HG02798 (cell line): Measurements from ENCODE around the gene NT5DC3.

ENCODE experiments used
- ATAC-seq: cut with Tn5 transposase; IDR thresholded peaks from one replicate; pipeline ENCODE4 v1.9.1; 2021; ENCODE audit warnings: mild to moderate bottlenecking; ENCODE audit not compliant: unreplicated experiment, poor library complexity

Gene NT5DC3

DNA sequence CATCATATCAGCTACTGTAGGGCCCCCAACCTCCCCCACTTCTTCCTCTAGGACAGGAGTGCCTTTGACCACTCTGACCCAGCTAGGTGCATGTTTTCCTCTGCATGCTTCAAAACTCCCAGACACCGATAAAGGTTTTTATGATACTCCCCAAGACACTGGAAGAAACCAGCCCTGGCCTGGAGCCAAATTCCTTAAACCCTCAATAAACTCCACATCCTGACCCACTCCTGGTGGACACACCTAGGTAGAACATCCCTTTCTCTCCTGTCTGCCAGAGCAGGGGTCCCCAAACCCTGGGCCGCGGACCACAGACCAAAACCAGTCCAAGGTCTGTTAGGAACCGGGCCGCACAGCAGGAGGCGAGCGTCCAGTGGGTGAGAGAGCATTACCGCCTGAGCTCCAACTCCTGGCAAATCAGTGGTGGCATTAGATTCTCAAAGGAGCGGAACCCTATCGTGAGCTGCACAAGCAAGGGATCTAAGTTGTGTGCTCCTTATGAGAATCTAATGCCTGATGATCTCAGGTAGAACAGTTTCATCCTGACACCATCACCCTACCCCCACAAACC, 49.6 kb downstream of the NT5DC3 start:
- ATAC-seq: no peak

DNA sequence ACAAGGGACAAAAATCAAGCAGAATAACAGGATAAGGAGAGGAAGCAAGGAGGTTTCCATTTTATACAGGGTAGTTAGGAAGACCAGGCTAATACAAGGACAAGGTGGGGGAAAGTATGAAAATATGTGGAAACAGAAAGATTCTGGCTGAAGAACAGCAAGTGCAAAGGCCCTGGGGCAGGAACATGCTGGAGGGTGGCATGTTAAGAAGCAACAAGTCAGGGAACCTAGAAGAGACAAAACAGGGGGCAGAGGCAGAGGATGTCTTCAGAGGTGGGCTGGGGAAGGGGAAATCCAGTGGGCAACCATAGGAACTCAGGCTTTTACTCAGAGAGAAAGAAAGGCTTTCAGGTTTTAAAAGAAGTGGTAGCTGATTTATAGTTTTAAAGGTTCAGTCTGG, 54.8 kb downstream of the NT5DC3 start:
- no peak for ATAC-seq

DNA sequence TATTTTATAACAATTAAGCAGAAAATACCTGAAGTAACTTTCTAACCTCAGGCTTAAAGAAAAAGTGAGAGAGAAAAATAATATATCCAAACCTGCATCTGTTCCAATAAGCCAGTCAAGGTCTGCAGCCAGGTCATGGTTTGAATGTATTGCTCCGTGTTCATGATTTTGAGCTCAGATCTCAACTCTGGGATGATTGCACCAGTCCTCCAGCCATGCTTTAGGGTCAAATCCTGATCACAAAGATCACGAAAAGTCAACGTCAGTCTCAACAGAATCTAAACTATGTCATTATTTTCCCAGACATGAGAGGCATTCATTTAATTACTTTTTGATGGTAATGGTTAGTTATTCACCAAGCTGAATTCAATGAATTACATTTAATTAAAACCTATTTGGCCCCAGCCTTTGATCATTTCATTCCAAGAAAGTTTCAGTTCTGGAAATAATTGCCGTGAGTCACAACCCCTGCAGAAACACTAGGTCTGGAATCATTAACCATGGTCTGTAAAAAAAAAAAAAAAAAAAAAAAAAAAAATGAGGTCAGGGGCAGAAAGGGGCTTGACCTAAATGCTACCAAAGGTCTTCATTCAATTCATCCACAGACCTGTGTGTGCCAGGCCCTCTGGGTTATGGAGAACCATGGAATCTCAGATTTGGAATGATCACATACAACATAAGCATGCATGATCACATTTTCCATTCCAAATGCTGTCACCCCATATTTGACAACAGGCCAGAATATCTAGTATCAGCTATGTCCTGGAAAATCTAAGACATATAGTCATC, 55.6 kb downstream of the NT5DC3 start:
- ATAC-seq: no peak

DNA sequence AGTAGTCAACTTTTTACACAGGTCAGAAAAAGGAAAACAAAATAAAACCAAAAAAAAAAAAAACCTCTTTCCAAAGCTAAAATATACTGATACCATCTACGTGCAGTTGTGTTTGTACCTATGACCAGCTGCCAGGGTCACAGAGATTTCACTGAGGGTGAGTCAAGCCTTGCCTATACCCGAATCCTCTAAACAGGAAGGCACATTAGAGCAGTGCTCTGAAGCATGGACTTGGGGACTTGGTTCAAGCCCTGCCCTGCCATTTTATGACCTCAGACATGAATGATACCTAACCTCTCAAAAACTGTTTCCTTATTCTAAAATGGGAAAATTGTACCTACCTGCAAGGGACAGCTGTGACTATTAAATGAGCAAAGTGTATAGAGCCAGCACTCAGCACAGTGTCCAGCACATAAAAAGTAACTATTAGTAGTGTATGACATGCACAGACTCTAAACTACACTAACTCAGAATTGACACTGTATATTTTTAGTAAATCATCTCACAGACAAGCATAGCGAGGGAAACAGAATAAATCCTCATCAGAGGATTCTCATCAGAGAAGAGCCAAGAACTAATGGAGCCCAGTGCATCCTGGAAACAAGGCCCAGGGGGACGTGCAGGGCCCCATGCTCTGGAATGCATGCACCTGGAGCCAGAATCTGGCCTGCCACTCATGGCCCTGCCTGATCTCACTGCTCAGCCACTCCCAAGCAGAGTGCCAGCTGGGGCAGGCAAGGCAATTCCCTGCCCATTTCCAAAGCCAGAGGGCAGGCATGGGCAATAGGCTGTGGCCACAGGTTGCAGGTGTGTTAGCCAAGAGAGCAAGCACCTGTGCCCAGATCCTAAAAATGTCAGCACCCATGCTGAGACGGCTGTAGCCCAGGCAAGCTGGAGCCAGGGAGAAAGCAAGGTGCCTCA, 57.0 kb downstream of the NT5DC3 start:
- ATAC-seq: no peak

DNA sequence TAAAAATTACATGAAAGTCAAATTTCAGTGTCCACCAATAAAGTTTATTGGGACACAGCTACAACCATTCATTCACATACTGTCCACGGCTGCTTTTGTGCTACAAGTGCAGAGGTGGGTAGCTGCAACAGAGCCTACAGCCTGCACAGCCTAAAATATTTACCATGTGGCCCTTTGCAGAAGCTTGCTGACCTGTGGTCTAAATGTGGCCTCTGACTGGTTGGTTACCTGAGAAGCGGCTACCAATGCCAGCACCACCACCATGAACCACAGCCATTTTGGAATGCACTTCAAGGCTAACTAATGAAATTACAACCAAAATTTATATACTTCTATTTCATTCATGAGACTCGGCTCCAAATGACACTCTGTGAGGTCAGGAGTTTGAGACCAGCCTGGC, 58.6 kb downstream of the NT5DC3 start:
- no peak for ATAC-seq

DNA sequence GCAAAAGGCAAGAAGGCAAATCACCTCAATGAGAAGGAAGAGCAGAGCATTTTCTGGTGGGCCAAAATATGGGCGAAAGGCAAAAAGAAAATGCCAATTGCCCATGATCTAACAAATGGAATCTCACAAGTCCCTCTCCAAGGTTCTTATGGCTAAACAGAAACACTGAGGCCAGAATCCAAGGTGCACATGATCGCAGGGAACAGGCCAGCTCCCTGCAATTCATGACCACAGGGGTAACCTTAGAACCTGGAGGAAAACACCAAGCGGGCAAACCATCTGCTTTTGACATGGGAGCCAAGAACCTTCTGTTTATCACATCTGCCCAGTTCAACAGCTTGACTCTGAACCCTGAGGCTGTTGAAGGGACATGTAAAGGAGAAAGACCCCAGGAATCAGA, 60.0 kb downstream of the NT5DC3 start:
- no peak for ATAC-seq

DNA sequence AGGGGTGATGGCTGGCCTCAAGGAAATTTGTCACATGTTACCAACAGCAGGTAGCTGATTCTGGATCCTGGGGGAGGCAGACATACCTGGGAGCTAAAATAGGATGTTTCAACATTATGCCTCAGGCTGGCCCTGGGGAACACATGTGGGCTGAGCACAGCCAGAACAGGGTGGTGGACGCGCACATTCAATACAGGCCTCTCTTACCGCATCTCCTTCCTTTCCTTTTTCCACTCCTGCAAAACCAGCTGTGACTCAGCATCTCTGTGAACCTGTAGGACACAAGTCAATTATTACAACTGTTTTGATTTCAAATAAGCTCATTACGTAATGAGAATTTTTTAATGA, 61.0 kb downstream of the NT5DC3 start:
- ATAC-seq: no peak

DNA sequence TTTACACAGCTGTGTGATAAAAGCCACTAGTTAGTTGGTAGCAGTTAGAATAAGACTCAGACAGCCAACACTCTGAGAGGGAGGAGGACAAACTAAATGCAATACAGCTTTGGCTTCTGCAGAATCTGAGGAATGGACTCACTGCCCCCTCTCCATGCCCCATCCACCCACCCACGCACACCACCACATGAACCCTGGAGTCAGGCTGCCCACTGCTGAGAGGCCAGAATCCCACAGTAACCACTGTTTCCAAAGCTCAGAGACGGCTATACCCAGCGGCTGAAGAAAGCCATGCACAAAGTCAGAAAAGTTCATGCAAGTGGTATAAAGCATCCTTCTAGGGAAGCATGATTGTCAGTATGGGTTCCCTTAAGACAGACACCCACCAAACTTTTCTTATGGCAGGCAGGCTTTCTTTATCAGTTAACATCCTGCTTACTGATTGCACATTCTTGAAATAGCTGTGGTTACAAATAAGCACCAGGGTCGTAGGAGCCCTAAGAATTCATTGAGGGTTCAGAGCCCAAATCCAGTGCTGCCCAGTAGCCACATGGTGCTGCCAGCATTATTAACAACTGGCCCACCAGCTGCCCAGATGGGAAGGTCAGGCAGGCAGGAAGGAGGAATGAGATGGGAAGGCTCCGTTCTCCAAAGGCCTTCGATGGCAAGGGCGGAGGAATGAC, 61.5 kb downstream of the NT5DC3 start:
- no peak for ATAC-seq

DNA sequence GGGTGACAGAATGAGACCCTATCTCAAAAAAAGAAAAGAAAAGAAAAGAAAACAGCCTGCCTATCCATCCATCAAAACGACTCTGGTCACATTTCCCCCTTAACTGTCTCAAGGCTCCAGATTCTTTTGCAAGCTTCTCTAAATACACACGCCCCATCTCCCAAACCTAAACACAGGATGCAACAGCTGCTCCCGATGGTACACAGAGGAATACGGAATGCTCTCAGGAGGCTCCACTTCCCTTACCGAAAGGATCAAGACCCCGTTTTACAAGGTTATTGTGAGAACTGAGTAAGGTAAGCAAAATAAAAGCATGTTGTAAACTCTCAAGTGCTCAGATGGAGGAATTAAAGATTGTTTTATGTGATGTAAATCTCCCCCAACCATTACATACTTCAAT, 62.3 kb downstream of the NT5DC3 start:
- no peak for ATAC-seq

DNA sequence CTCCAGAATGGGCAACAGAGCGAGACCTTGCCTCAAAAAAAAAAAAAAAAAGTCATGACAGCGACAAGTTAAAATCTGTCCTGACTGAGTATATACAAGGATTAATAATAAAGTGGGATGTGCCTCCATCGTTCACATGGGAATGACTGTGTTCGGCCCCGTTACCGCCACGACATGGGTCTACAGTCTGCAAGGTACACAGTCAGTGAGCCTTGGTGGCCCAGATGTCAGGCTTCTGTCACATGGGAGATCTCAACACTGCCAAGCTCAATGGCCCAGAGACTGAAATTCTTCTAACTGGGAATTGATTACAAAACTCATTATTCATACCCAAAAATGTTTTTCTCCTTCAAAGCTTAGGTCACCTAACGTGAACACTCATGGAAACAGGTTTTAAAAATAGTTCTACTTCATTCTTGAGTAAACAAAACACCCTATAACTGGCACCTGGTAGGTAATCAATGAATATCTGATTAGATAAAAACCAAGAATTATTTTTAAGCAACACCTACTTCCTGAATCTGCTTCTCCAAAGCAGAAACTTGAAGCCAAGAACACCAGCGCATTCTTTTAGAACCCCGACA, 66.0 kb downstream of the NT5DC3 start:
- no peak for ATAC-seq

DNA sequence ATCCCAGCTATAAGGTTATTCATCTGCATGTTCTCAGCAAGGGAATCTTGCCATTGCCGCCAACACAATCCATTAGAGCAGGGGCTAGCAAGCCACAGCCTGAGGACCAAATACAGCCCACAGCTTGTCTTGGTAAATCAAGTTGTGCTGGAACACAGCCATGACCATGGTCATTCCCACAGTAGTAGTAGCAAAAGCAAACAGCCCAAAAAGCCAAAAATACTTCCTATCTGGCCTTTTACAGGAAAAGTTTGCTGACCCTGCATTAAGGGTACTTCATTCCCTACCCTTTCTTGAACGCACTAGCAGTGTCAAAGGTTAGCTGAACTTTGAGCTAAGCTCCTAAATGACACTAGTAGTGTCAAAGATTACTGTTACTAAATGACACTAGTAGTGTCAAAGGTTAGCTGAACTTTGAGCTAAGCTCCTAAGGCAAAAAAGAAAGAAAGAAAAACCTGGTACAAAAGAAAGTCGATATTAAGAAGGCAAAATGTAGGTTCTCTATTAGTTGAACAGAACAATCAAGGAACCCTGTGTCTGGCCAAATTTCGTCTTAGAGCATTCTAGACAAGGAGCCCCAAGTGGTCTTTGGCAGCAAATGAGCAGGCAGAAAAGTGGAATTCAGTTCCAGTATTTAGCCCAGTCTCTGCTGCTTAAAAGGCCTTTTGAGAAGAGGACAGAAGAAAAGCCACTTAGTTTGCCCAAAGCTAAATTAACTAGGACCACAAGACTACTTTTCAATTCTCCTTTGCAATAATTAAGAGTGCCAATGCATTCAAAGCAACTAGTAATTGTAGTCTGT, 67.7 kb downstream of the NT5DC3 start:
- ATAC-seq: no peak

DNA sequence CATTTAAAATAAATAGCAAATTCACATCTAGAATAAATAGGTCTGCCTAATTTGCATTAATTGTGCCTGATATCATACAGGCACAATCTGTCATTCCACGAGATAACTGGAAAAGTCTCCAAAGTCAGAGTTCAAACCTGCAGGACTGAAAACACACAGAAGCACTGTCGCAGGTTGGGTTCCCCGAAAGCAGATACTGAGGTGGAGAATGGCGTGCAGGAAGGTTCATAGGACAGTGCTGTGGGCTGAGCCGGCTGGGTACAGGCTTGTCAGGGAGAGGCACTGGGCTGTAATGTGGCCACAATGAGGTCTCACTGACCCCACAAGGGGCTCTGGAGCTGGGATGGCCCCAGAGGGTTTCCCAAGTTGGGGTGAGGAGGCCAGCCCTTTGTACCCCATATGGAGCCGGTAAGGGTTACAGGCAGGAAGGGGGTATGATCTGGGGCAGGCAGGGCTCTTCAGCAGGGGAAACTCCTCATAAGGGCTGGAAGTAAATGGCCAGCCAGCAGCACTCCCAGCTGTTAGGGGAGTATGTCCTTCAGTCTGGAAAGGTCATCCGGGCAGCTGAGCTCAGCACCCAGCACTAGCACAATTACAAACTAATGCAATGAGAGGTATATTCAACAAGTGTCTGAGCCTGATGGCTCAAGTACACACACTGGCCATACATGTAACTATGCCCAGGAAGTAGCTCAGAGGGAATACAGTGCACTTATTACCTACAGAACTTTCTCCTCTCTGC, 68.5 kb downstream of the NT5DC3 start:
- ATAC-seq: no peak

DNA sequence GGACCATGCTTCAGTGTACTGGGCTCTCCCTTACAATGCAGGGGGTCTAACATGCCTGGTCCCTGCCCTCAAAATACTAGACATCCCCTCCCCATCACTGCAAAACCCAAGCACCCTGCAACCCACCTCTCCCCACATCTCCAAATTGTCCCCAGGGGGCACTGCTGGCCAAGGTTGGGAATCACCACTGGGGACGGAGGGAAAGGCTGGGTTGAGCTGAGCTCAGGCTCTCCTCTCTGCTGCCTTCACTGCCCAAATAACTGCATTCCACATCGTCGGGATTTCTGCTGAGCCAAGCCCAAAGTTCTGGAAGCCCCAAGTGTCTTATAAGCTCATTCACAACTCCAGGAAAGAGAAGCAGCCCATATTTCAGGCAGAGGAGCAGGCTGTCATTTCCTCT, 69.6 kb downstream of the NT5DC3 start:
- no peak for ATAC-seq

DNA sequence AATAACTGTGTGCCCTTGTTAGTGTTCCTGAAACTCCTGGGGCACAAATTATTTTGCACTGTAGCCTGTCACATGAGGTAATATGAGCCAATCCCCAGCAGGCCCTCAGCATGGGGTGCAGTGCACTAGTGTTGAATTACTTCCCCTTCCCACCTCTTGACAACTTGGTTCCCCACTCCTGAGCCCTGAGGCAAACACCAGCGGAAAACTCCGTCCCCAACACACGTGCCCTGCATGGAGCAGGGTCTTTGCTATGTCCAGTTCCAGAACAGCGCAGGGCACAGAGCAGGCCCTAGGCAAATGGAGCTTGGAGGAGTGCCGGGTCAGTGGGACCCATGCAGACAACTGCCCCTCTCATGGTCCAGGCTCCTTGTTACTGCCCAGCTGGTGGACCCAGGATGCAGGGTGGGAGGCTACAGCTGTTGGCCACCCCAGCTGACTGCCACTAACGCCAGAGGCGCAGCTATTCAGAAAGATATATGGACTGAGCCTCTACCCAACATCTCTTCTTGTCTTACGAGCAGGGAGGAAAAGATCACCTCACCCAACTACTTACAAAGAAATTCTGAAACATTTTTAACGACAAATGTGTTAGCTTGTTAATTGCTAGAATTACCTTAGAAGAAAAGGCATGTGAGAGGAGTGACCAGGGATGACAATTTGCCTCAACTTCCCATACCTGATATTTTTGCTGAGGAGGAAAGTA, 71.6 kb downstream of the NT5DC3 start:
- ATAC-seq: no peak

DNA sequence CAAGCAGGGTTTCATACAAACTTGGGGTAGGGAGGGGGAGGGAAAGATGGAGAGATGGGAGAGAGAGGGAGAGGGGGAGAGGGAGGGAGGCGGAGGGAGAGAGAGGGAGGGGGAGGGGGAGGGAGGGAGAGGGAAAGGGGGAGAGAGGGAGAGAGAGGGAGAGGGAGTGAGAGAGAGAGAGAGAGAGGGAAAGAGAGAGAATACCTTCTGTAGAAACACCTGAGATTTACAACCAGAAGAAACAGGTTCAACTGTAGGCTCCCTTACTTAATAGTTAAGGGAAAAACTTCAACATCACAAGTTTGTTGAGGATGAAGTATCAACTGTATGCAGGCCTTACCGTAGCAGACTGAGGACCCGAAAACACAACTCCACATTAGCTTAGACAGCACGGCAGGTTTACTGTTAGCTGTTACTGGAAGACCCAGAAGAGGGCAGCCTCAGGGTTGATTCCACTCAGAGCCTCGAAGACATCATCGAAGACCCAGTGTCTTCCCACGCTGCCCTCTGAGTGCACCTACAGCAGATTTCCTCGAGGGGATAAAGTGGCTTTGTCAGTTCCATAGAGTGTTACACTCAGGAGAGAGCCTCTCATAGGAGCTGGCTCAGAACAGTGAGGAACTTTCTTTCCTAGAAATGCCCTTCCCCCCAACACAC, 72.4 kb downstream of the NT5DC3 start:
- ATAC-seq: no peak

DNA sequence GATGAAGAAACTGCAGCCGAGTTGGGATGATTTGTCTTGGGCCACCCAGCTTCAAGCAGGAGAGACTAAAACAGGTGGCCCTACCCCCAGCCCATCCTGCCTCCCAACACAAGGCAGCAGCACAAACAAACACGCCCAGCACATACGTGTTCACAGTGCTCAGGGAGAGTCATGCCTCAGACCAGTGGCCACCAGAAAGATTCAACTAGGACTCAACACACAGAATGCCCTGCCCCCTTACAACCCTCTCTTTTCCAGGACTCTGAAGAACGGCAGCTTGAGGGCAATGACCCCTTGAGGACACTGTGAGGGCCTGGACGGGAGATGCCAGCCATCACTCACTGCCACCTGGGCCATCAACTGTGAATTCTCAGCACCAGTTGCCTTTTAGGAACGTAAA, 75.0 kb downstream of the NT5DC3 start:
- ATAC-seq: no peak

DNA sequence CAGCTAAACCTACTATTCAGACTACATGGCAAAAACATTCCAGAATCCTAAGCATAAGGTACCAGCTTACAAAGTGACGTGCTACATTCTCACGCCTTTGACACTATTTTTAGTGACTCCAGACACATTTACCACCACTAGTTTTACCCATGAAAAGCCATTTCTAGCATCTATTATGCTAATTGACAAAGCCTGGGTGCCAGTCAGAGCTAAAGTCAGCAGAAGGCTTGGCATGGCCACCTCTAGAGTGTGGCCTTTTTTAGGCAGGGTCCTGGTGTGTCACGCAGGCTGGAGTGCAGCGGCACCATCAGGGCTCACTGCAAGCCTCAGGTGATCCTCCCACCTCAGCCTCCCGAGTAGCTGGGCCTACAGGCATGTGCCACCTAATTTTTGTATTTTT, 75.7 kb downstream of the NT5DC3 start:
- no peak for ATAC-seq

DNA sequence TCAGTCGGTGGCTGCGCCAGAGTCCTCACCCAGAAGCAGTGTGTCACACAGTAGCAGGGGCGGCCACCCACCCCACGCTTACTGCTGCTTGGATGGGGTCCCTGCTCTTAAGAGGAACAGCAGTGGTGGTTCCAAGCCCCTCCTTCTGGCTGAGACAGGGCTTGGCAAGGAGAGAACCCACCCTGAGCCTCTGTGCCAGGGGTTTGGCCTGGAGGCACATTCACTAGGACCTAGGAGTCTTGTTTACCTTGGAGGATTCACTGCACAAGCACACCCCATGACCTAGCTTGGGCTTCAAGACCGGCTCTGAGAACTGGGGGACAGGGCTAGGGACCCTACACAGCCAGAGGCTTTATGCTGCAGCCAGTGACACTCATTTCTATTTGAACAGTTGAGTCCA, 78.6 kb downstream of the NT5DC3 start:
- no peak for ATAC-seq
